HG03558 (cell line): ENCODE data around the gene PDE4B.
A peak's percentile ranks its signal among the peaks of the same experiment; 100 is the strongest.

Experiments
- ATAC-seq: cut with Tn5 transposase; IDR thresholded peaks from one replicate; pipeline ENCODE4 v1.9.1; 2021; ENCODE audit warnings: moderate number of reproducible peaks; ENCODE audit not compliant: unreplicated experiment; ENCODE audit errors: extremely low read depth

The PDE4B gene

GRCh38 chr1:66246351-66247269, 453.9 kb downstream of the PDE4B start:
- no peak for ATAC-seq

GRCh38 chr1:66247415-66248208, 454.9 kb downstream of the PDE4B start:
- peak; percentile 31 for ATAC-seq

- no peak for ATAC-seq
Measured at GRCh38 chr1:66248257-66248656, 455.6 kb downstream of the PDE4B start.

- ATAC-seq: no peak
Measured at GRCh38 chr1:66248746-66249145, 456.1 kb downstream of the PDE4B start.

- no peak for ATAC-seq
Measured at GRCh38 chr1:66250075-66250474, 457.4 kb downstream of the PDE4B start.

GRCh38 chr1:66250478-66250877, 457.8 kb downstream of the PDE4B start:
- ATAC-seq: no peak

GRCh38 chr1:66251546-66251945, 458.9 kb downstream of the PDE4B start:
- no peak for ATAC-seq

GRCh38 chr1:66253330-66253921, 460.7 kb downstream of the PDE4B start:
- ATAC-seq: peak; percentile 54

GRCh38 chr1:66254785-66255184, 462.1 kb downstream of the PDE4B start:
- ATAC-seq: no peak

- no peak for ATAC-seq
Measured at GRCh38 chr1:66256629-66257572, 464.2 kb downstream of the PDE4B start.

- ATAC-seq: peak; percentile 81
Measured at GRCh38 chr1:66258404-66259105, 465.9 kb downstream of the PDE4B start.

- ATAC-seq: no peak
Measured at GRCh38 chr1:66261364-66261763, 468.7 kb downstream of the PDE4B start.

- no peak for ATAC-seq
Measured at GRCh38 chr1:66262208-66262963, 469.7 kb downstream of the PDE4B start.

GRCh38 chr1:66265268-66265667, 472.6 kb downstream of the PDE4B start:
- no peak for ATAC-seq

- no peak for ATAC-seq
Measured at GRCh38 chr1:66265796-66266195, 473.1 kb downstream of the PDE4B start.

- ATAC-seq: no peak
Measured at GRCh38 chr1:66266350-66266749, 473.7 kb downstream of the PDE4B start.

- no peak for ATAC-seq
Measured at GRCh38 chr1:66266756-66267155, 474.1 kb downstream of the PDE4B start.

- no peak for ATAC-seq
Measured at GRCh38 chr1:66267201-66267940, 474.7 kb downstream of the PDE4B start.
